Heart left ventricle (tissue), 13 donors: ENCODE results near the gene GMFB.
"Not testable (repeated sequence)": the region's sequence is repeated elsewhere in the genome, so short reads cannot be mapped to it uniquely, and the experiment has no call there.

Source experiments
- POLR2A ChIP-seq, 2 donors: fragments of 450-650 bp; IDR thresholded peaks; one replicate each; pipeline ENCODE4 v1.6.1; 2017; ENCODE audit warnings: antibody characterized with exemption in 2 of 2, mild to moderate bottlenecking in 2 of 2, moderate library complexity in 2 of 2
- TF ChIP-seq, protein P1 (sequence below), 12 donors: fragments of 200-600 bp; sonication (generic) in 4 of 12; IDR thresholded peaks; one replicate each; pipeline versions ENCODE4 v1.5.0 to v1.8.0; 2018 to 2022; ENCODE audit warnings: antibody characterized with exemption in 12 of 12, mild to moderate bottlenecking in 5 of 12
- donor health status: ischemic (EF 13 %, LVEDD 7.1; RV severe dilation, severe dysfunction).
- donor health status: DM: no; HTN: yes; CAD: no.
- donor health status: DM: no; HTN: no; CAD: no.
- donor health status: ischemic (EF 25% LVEDD 6.9; RV normal size, moderate dysfunction).
- donor health status: ischemic (EF 25% LVEDD 5.7; RV mildly dilated, moderate dysfunction).
- donor health status: ischemic (EF 35%, LVEDD 5.7; RV mildly dilated, moderate dysfunction).
- donor health status: nonischemic (EF 11% LVEDD 7.7; RV severe dilation, severe dysfunction).
- donor health status: DM: yes; HTN: yes; CAD: no.
- donor health status: PGD.
- donor health status: ischemic (EF 29% LVEDD 5.4; RV normal size, mild dysfunction).
- donor health status: nonischemic (EF 23%, LVEDD 6.1; RV moderate dilation, normal function).

- TF ChIP-seq, protein P1, sequence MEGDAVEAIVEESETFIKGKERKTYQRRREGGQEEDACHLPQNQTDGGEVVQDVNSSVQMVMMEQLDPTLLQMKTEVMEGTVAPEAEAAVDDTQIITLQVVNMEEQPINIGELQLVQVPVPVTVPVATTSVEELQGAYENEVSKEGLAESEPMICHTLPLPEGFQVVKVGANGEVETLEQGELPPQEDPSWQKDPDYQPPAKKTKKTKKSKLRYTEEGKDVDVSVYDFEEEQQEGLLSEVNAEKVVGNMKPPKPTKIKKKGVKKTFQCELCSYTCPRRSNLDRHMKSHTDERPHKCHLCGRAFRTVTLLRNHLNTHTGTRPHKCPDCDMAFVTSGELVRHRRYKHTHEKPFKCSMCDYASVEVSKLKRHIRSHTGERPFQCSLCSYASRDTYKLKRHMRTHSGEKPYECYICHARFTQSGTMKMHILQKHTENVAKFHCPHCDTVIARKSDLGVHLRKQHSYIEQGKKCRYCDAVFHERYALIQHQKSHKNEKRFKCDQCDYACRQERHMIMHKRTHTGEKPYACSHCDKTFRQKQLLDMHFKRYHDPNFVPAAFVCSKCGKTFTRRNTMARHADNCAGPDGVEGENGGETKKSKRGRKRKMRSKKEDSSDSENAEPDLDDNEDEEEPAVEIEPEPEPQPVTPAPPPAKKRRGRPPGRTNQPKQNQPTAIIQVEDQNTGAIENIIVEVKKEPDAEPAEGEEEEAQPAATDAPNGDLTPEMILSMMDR (IDR thresholded peaks at IDR 0.05) = not testable (repeated sequence)
- TF ChIP-seq POLR2A (IDR thresholded peaks at IDR 0.05) = not testable (repeated sequence)
Observed at GRCh38 chr14:54458536-54458935, 30.2 kb downstream of the GMFB start.
